Activated CD4-positive, CD25-positive, alpha-beta regulatory T cell (primary cell): Measurements from ENCODE around the gene CA10.

Experiments
- DNase-seq, 4 experiments: peaks; one replicate each; lab custom pipeline; 2025; lab: John Stamatoyannopoulos, UW

CA10 gene

GRCh38 chr17:51947160-51947735, 211.3 kb downstream of the CA10 start:
- no peak for DNase-seq

DNA sequence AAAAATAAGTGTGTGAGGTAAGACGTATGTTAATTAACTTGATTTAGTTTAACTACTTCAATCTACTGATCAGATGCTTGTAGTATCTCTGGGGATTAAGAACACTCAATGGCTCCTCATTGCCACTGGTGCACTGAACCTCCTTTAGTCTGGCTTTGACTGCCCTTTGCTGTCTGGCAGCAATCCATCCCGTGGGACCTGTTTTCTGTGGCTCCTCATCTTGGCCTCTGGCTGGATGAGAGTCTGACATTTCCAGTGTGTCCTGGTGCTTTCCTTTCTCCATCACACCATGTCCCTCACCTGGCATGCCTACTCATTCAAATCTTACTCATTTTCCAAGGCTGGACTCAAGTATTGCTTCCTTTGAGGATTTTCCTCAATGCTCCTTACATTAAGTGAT, 212.2 kb downstream of the CA10 start:
- no peak for DNase-seq

- DNase-seq: no peak
Measured at GRCh38 chr17:51941272-51941671, 217.2 kb downstream of the CA10 start.

GRCh38 chr17:51937264-51937663, 221.2 kb downstream of the CA10 start:
- no peak for DNase-seq

GRCh38 chr17:51935477-51935876, 223.0 kb downstream of the CA10 start:
- DNase-seq: no peak

- DNase-seq: no peak
Measured at GRCh38 chr17:51933647-51934046, 224.9 kb downstream of the CA10 start.

GRCh38 chr17:51926448-51926847, 232.1 kb downstream of the CA10 start:
- DNase-seq: no peak

DNA sequence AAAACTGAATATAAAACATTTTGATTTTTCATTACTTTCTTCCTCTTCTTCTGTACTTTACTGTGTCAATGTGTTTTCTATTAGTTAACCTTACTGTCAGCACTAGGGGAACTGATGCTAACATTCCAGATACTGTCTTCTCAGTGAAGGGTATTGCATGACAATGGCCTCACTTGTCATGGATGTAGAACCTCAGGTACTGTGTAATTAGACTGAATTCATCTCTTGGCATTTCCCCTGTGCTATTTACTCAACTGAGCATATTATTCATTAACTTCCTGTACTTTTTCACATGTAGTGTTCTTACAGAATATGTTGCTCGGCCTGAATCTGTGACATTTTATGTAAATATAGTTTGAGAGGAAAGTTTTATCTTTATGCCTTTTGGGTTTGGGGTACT, 237.0 kb downstream of the CA10 start:
- DNase-seq: no peak

- no peak for DNase-seq
Measured at GRCh38 chr17:51914577-51914976, 243.9 kb downstream of the CA10 start.

- DNase-seq: no peak
Measured at GRCh38 chr17:51913491-51914205, 244.9 kb downstream of the CA10 start.

DNA sequence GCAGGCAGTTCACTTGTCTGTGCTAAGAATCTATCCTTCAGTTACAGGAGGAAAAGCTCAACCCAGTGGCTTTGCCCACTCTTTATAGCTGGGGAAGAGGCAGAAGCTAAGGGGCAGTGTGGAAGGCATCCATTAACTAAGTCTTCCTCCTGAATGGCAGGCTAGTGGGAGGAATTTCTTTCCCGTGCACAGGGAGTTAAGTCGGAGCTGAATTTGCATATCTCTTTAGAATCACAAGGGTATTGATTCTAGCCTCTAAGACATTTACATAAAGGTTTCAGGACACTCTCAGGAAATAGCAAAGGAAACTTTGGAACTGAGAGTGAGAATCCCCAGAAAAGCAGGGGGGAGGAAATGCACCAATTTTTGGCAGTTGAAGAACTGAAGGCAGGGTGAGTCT, 245.6 kb downstream of the CA10 start:
- no peak for DNase-seq

- DNase-seq: no peak
Measured at GRCh38 chr17:51911237-51911636, 247.3 kb downstream of the CA10 start.

- DNase-seq: no peak
Measured at GRCh38 chr17:51909971-51910370, 248.5 kb downstream of the CA10 start.

DNA sequence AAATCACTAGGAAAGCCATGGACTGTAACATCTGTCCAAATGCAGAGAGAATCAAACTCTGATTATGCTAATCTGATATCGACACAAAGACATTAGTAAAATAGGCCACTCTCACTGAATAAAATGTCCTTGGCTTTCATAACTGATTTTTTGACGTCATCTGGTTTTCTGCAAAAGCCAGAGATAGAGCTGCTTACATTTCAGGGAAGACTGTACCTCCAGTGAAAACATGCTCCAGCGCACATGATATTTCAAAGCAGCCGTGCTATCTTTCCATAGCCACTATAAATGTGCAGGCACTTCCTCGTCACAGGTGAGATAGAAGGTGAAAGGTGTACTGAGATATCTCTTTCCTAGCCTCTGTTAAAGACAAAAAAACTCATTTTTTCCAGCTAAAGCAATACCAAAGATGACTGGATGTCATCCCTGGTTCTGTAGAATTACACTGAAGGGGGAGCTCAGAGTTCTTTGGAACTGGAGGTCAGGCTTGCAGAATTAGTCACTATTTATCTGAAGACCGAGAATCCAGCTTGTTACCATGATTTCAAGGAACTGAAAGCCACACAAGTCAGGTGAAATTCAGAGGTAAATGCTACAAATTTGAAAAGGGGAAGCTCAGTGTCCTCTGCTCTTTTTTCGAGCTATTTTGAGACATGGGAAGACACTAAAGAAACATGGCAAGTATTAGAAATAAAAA, 249.5 kb downstream of the CA10 start:
- no peak for DNase-seq

GRCh38 chr17:51907041-51907440, 251.5 kb downstream of the CA10 start:
- no peak for DNase-seq

DNA sequence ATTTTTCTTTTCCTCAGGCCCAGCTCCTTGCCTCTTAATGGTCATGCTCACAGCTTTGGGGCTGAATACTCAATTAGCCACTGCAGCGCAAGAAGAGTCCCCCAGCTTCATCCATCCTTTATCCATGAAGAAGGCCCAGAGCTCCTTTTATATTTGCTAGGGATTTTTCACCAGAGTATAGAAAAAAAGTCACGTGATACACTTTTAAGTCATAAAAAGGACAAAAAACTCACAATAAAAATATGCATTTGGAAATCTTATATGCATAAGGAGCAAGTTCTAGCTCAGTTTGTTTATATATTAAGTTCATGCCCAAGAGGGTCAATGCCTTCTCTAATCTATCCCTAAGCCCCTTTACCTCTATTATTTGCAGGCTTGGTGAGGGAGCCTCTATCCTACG, 254.1 kb downstream of the CA10 start:
- DNase-seq: no peak

DNA sequence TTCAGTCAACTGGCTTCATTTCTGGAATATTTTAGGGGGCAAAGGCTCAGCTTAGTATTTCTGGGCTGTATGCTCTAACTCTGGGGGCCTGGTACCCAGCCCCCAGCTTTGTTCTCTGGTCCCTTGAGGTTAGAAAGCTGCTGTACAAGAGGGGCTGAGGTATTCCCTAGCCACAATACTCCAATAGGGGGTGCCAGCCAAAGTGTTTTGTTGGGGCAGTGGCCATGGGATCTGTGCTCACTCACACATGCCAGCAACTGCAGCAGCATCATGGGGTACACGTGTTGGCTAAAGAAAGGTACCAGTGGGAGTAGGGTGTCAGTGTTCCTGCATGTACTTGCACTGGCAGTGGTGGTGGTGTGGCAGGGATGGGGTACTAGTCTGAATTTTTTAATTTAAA, 257.3 kb downstream of the CA10 start:
- no peak for DNase-seq

DNA sequence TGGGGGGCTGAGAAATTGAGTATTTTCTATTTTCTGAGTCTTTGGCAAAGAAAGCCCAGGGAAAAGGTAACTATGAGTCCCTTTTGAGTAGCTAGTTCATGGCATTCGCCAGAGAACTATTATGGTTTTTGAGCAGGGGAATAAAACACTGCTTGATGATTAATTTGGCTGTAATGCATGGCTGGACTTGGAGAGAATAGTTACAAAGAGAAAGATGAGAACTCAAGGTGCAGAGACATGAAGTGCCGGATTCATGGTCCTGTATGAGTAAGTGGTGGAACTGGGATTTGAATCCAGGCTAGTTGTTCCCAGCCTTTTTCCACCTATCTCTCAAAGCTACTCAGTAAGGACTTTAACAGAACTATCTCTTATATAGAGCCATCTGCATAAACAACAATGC, 266.6 kb downstream of the CA10 start:
- DNase-seq: no peak

- DNase-seq: no peak
Measured at GRCh38 chr17:51890710-51891109, 267.8 kb downstream of the CA10 start.

DNA sequence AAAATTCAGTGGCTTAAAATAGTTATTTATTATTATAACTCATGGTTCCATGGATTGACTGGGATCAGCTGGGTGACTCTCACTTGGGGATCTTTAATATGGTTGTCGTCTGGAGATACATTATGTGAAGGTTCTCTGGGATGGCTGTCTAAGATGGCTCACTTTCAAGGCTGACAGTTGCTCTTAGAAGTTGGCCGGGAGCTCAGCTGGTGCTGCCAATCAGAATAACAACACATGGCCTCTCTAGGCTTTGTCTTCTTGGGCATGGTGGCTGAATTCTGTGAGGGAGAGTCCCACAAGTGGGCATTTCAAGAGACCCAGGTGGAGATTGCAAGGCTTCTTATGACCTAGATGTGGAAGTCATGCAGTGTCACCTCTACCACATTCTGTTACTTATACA, 269.7 kb downstream of the CA10 start:
- no peak for DNase-seq

GRCh38 chr17:51876986-51877385, 281.5 kb downstream of the CA10 start:
- no peak for DNase-seq

- DNase-seq: no peak
Measured at GRCh38 chr17:51873302-51873701, 285.2 kb downstream of the CA10 start.

GRCh38 chr17:51869387-51869786, 289.1 kb downstream of the CA10 start:
- no peak for DNase-seq
